Activated T-helper 1 cell treated with anti-CD3 and anti-CD28 coated beads, Interleukin-2, amount 50 U/mL, for 16 hours (primary cell): ENCODE measurements around the gene AHR.

Experiments used
- DNase-seq, 2 donors: peaks; one replicate each; pipeline ENCODE4 v3.0.0-alpha.2; 2020; ENCODE audit warnings: low read depth in 1 of 2, low spot score in 1 of 2

Gene AHR

DNA sequence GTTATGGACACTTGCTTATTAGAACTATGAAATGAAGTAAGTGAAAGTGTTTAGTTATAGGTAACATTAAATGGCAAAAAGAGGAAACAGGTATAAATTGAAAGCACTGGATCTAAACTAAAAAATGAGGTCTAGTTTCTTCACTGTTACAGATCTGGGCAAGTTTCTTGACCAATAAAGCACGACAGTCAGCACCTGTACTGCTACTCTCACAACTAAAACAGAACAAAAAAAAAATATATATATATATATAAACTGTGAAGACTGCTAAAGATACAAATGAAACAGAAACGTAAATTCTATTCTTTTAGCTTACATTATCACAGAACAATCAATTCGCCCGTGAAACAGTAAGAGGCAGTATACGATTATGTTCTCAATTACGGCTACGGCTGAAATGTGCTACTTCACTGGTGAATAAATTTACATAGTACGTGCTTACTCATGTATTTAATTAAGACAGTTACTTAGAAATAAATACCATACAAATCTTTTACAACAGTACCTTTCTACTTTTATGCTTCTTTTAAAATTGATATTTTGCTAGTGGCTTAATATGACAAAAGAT is 4.2 kb downstream of the AHR start:
- no peak for DNase-seq

DNA sequence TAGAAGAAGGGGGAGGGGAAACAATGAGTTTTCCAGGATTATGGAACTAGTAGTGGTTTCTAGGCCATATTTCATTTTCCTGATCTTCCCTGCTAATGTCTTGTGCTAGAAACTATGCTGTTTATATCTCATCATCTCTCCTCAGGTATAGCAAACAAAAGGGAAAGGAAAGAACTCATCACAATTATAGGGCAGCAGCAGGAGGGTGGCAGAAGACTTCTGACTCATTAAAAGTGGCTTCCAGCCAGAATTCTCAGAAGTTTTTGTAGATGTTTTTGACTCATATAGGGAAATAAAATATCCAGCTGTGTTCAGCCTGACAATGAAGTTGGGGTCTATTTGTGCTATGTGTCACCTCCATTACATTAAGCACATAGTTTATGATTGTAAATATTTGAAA is 6.5 kb downstream of the AHR start:
- no peak for DNase-seq

DNA sequence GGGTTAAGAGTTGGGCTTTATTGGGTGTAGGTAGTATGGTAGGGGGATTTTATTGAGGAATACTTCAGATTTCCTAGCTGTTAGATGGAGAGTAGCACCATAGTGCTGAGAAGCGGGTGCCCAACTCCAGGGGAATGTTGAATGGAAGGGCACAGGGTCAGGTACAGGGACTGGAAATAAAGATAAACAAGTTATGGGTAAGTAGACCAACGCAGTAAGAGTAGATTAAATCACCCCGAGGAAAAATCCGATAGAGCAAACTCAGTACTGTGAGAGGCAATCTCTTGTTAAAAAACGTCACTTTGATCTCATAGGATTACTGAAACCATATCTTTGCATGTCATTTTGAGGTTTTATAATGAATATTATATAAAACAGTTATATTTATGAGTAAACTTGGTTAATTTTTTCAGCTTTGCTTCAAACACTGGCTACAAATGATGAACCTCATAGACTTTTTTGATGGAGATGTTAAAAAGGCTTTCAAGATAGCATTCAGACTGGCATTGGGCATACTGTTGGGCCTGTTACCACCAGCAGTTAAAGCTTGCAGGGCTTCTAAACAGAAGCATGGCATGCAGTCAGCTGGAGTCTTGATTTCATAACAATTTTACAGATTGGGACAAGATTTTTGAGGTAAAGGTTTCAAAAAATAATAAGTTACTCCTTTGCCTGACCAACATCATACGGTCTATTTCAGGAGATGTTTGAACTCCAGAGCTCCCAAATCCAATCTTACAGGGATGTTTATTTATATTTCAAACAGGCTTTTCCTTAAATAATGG is 7.1 kb downstream of the AHR start:
- DNase-seq = no peak

DNA sequence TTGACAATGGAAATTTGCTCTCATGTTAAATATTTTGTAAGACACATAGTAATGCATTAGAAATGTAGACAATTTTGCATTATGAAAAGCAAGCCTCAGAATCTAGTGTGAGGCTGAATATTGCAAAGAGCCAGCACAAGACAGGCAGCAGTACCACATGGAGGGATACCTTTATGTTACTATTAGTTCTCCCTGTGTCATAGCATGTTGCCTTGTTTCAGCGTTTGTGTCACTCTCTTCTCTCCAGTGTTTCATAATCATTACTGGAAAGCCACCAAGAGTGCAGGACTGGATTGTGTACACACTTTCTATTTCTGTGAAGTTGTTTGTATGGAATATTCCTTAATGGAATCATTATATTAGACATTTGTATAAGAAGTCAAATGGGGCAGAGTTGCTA is 8.5 kb downstream of the AHR start:
- no peak for DNase-seq

GRCh38 chr7:17307558-17307957 is 9.1 kb downstream of the AHR start:
- no peak for DNase-seq

DNA sequence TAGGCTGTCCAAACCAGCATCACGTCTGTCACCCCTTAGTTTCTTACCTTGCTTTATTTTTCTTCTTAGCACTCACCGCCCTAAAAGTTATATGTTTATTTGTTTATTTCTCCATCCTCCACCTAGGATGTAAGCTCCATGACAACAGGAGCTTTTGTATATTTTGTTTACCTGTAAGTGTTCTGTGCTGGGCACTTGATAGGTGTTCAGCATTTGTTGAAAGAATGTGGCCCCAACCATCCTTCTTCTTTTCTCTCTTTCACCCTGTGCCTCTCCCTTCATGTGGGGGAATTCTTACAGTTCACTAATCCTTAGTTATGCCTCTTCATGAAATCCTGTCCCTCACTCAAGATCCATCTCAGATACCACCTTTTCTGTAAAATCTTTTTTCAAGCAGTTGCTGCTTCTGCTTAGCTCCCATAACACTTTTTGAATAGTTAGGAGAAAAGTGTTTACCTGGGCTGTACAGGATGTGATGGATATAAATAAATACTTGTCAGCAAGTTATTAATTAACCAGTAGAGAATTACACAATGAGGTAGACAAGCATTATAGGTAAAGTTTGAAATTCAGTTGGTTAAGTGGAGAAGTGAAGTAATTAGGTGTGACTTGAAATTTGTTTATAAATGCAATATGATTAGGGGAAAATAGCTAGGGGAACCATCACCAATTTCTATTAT is 9.7 kb downstream of the AHR start:
- no peak for DNase-seq

- no peak for DNase-seq
These were observed 12.7 kb downstream of the AHR start for GRCh38 chr7:17311194-17311593.

- no peak for DNase-seq
These were observed 13.5 kb downstream of the AHR start for GRCh38 chr7:17311952-17312351.

- DNase-seq = no peak
These were observed 14.2 kb downstream of the AHR start for GRCh38 chr7:17312641-17313040.

DNA sequence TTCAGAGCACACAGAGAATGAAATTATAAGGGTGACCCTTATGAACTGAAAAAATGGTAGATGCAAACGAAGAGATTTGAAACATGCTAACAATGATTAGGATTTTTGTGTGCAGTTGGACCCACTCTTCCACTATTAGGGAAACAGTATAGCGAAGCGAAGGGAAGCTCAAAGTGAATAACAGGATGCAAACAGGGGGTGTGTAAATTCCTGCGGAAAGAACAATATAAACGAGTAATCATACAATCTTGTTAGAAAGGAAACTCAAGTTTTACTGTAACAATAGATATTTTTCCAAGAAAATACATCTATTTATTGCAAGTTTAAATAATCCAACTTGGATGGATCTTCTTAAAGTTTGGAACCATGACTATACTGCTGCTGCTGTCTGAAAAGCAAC is 14.7 kb downstream of the AHR start:
- DNase-seq = no peak

- no peak for DNase-seq
These were observed 17.5 kb downstream of the AHR start for GRCh38 chr7:17315974-17316373.

DNA sequence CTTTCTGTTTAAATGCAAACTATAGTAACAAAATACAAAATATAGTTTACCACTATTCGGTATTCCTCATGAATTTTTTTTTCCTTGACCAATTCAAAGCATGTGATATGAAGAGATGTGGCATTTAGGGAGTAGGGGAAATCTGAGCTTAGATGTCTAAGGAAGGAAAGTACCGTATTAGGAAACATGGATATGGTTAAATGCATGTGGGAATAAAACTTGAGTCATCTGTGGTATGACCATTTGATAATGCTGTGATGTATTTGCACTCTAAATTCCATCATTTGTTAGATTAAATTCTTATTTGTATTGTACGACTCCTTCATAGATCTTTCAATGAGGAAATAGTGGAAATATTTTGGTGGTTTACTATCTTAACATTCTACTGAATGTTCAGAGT is 19.7 kb downstream of the AHR start:
- no peak for DNase-seq

DNA sequence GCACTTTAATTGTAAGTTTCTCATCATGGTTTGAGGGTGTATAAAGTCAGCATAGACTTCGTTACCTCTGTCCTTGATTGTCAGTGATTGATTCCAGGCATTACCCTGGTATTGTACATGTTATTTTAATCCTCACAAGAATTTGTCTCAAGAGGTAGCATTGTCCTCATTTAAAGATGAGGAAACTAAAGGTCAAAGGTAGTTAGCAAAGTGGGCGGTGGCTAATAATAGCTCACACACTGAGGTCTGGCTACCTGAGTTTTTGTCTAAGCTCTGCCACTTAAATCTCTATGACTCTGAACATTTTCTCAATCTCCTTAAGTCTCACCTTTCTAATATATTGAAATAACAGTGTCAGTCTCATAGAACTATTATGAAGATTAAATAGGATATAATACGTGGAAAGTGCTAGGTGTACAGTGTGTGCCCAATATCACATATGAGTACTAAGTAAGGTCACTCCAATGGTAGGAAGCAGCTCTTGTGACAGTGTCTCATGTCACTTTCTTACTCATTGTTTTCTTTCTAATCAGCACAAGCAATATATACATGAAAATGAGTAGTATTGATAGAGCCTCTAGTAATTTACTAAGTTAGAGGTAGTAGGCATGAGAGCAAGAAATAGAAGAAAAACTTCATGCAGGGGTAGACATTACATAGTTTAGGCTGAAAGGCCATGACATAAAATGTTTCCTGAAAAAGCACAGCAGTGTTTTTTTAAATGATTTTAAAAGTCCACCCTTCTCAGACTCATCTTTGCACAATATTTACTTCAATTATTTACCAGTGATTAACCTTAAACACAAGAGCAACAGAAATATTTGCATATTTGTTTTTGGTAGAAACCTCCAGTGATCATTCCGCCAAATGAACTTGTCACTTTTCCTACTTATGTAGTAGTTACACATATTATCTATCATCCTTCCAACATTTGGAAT is 21.0 kb downstream of the AHR start:
- DNase-seq = no peak

GRCh38 chr7:17320102-17320497 is 21.6 kb downstream of the AHR start:
- DNase-seq = no peak

GRCh38 chr7:17320657-17321056 is 22.2 kb downstream of the AHR start:
- no peak for DNase-seq

DNA sequence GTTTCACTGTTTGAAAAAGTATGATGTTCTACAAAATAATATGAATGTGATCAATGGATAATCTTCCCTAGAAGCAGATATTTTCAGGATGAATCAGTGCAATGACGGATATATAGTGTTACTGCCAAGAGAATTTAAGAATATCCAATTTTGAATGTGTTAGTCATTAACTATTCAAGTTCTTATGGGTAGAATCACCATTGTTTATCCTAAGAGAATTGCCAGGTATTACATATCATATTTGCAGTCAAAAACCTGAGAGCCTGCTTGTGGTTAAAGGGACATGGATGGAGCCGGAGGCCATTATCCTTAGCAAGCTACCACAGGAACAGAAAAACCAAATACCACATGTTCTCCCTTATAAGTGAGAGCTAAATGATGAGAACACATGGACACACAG is 26.9 kb downstream of the AHR start:
- DNase-seq = no peak

GRCh38 chr7:17326378-17326777 is 27.9 kb downstream of the AHR start:
- no peak for DNase-seq

DNA sequence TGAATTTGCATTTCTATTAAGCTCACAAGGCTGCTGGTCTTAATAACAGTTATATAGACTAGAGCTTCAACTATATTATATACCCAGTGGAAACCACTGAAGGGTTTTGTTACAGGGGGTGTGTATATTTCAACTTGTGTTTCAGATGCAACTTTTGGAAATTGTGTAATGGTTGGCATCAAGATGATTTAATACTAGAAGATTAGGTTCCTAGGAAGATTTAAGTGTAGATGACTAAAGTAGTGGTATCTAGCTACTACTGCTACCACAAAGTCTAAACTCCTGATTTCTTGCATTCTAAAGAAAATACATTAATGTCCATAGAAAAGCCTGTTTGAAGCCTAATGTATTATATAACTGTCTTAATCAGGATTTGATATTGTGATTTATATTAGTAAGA is 30.2 kb downstream of the AHR start:
- no peak for DNase-seq

DNA sequence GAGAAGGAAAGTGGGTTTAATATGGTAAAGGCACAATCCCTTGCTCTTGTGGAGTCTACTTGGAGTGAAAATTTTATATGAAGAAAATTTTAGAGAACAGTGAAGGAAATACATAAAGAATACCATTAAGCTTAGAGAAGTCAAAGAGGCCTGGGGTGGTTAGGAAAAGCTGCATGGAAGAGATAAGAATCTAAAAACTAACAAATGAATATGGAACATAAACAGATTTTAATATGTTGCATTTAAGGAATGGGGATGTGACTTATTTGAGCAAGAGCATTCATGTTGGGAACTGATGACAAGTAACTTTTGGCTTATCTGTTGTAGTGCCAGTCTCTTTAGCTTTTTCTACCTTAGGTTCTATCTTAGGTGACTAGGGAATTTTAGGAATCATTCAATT is 31.0 kb downstream of the AHR start:
- DNase-seq = no peak

GRCh38 chr7:17331891-17332501 is 33.5 kb downstream of the AHR start:
- no peak for DNase-seq

DNA sequence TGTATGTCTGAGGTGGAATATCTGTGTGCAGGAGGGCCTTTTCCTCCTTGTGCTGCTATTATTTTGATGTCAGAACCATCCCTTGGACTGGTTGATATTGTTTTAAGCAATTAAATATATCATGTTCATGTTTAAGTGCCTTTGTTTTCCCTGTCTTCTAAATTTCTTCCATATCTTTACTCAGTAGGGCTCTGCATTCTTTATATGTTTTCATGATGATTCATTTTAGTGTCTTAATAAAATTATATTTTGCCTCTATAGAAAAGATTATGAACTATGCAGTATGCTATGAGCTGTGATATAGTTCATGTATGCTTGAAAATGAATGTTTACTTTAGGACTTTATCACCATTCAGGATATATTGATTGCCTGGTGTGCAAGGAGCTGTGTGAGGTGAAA is 34.8 kb downstream of the AHR start:
- no peak for DNase-seq
